ENCODE data around the gene UACA.
"Not testable (repeated sequence)": the region's sequence is repeated elsewhere in the genome, so short reads cannot be mapped to it uniquely, and the experiment has no call there.

The UACA gene

GRCh38 chr15:70663069-70663468 is 100.3 kb downstream of the UACA start:
- not testable (repeated sequence) for DNase-seq (ENCODE audit: low read depth)

- no peak for DNase-seq (ENCODE audit: low read depth)
Measured at GRCh38 chr15:70659662-70660061, 103.7 kb downstream of the UACA start.

- DNase-seq (ENCODE audit: low read depth): no peak
Measured at GRCh38 chr15:70658641-70659040, 104.7 kb downstream of the UACA start.

- DNase-seq (ENCODE audit: low read depth): no peak
Measured at GRCh38 chr15:70653426-70653825, 109.9 kb downstream of the UACA start.

- DNase-seq (ENCODE audit: low read depth): no peak
Measured at GRCh38 chr15:70652341-70652740, 111.0 kb downstream of the UACA start.

GRCh38 chr15:70651303-70651845 is 112.0 kb downstream of the UACA start:
- DNase-seq (ENCODE audit: low read depth): no peak

GRCh38 chr15:70650567-70651302 is 112.6 kb downstream of the UACA start:
- no peak for DNase-seq (ENCODE audit: low read depth)

- DNase-seq (ENCODE audit: low read depth): no peak
Measured at GRCh38 chr15:70647396-70647795, 116.0 kb downstream of the UACA start.

GRCh38 chr15:70646169-70646568 is 117.2 kb downstream of the UACA start:
- DNase-seq (ENCODE audit: low read depth): no peak

- peak; percentile 51 for DNase-seq (ENCODE audit: low read depth)
Measured at GRCh38 chr15:70643783-70644125, 119.6 kb downstream of the UACA start.

GRCh38 chr15:70643106-70643782 is 120.1 kb downstream of the UACA start:
- no peak for DNase-seq (ENCODE audit: low read depth)

- no peak for DNase-seq (ENCODE audit: low read depth)
Measured at GRCh38 chr15:70636540-70637165, 126.7 kb downstream of the UACA start.

- DNase-seq (ENCODE audit: low read depth): no peak
Measured at GRCh38 chr15:70635895-70636294, 127.5 kb downstream of the UACA start.

GRCh38 chr15:70633991-70634390 is 129.4 kb downstream of the UACA start:
- no peak for DNase-seq (ENCODE audit: low read depth)

GRCh38 chr15:70633103-70633831 is 130.1 kb downstream of the UACA start:
- DNase-seq (ENCODE audit: low read depth): no peak

GRCh38 chr15:70632491-70633102 is 130.8 kb downstream of the UACA start:
- DNase-seq (ENCODE audit: low read depth): no peak

- no peak for DNase-seq (ENCODE audit: low read depth)
Measured at GRCh38 chr15:70632079-70632478, 131.3 kb downstream of the UACA start.

- no peak for DNase-seq (ENCODE audit: low read depth)
Measured at GRCh38 chr15:70629735-70630273, 133.6 kb downstream of the UACA start.

GRCh38 chr15:70628549-70628896 is 134.8 kb downstream of the UACA start:
- no peak for DNase-seq (ENCODE audit: low read depth)

GRCh38 chr15:70627734-70628548 is 135.4 kb downstream of the UACA start:
- no peak for DNase-seq (ENCODE audit: low read depth)

- DNase-seq (ENCODE audit: low read depth): no peak
Measured at GRCh38 chr15:70627322-70627721, 136.0 kb downstream of the UACA start.

Data from HS-27A (cell line).